ENCODE measurements around the gene LTN1. TPM values are rescaled to one million over a fixed set of nuclear protein-coding genes. Genes with fewer than 3 reads are reported as not detected.

LTN1 gene
- total RNA-seq, 1 experiment from 2014 or later = 23.9 TPM

- no peak overlapping the region for H4K8ac ChIP-seq (replicated peaks; ENCODE audit: insufficient read length, low read depth, low read length)
- H2BK120ac ChIP-seq (ENCODE audit: low read depth, low read length, poor library complexity, severe bottlenecking) = no peak overlapping the region
- H3K14ac ChIP-seq (ENCODE audit: insufficient read depth, low read length) = no peak overlapping the region
- Mint-ChIP-seq H3K27ac (peak overlapping the region in 2 of 3 experiments; percentile 100; a peak in 4 of 7 replicates), H3K9me3 (0 out of 5 replicates have a peak, but pooled peaks cover 0 to 3% of the 10 kb centered on the region in 2 experiments), H3K36me3 (ENCODE audit: insufficient read depth in 1 of 3, low read depth in 3 of 3) (peaks cover 3 to 24% (median 18%) of the 10 kb centered on the region in 3 experiments; a peak in 5 of 7 replicates), H3K27me3 (ENCODE audit: low read depth) (no peaks in the 10 kb centered on the region), H3K4me3 (peak overlapping the region; percentile 98 to 99), H3K4me1 (peaks cover 10% of the 10 kb centered on the region in 2 experiments; a peak in 3 of 4 replicates)
- no peak overlapping the region for H2BK15ac ChIP-seq (ENCODE audit: low read depth, low read length)
- no peak overlapping the region for H3K18ac ChIP-seq (ENCODE audit: insufficient read length, low read depth, low read length)
- H3K79me2 ChIP-seq (ENCODE audit: insufficient read depth, low read length) = peaks cover 2% of the 10 kb centered on the region; the same call in 1 of the 2 replicates
- peaks cover 9% of the 10 kb centered on the region for H3K23me2 ChIP-seq (ENCODE audit: insufficient read length, low read depth, low read length, poor library complexity, severe bottlenecking)
- peak overlapping the region; percentile 59 for H2AFZ ChIP-seq (ENCODE audit: low read length)
- no peak overlapping the region for H2BK20ac ChIP-seq (ENCODE audit: low read depth, low read length, poor library complexity, severe bottlenecking)
- H3K4ac ChIP-seq (ENCODE audit: low read depth, low read length) = no peak overlapping the region
- TF ChIP-seq CTCF (conservative IDR thresholded peaks at IDR 0.05) = no peak
- H3T11ph ChIP-seq (ENCODE audit: low read length) = no peak overlapping the region
- H3K27me3 ChIP-seq (ENCODE audit: insufficient read depth, low read length) = no peaks in the 10 kb centered on the region
- no peak overlapping the region for H2BK5ac ChIP-seq (ENCODE audit: insufficient read length, low read length)
- H4K5ac ChIP-seq (ENCODE audit: insufficient read length, low read depth, low read length) = no peak overlapping the region
- DNase-seq = no peak
- H3K4me1 ChIP-seq (ENCODE audit: insufficient read depth, low read length) = no peaks in the 10 kb centered on the region
- H4K20me1 ChIP-seq (ENCODE audit: control insufficient read depth, insufficient read depth, insufficient read length) = no peaks in the 10 kb centered on the region
- no CpG with 5 or more reads among the region's 6 CpGs for WGBS (ENCODE audit: extremely low coverage, insufficient read length, low lambda C conversion rate)
- no peak overlapping the region for H2BK12ac ChIP-seq (ENCODE audit: insufficient read length, low read depth, low read length)
- H3K23ac ChIP-seq (ENCODE audit: insufficient read length, low read depth, low read length) = no peak overlapping the region
- no peak overlapping the region for H3K56ac ChIP-seq (ENCODE audit: insufficient read length, low read depth, low read length)
- H4K91ac ChIP-seq (ENCODE audit: insufficient read length, low read depth, low read length) = no peak overlapping the region
- H2AK5ac ChIP-seq (ENCODE audit: insufficient read length, low read length) = no peak overlapping the region
- H3K9ac ChIP-seq (ENCODE audit: extremely low read depth, insufficient read length, low read length) = peak overlapping the region; percentile 88
- no peak overlapping the region for H3K27ac ChIP-seq (ENCODE audit: insufficient read length, low read depth, low read length)
- H3K79me1 ChIP-seq (ENCODE audit: insufficient read depth, low read depth, low read length, poor library complexity, severe bottlenecking) = no peaks in the 10 kb centered on the region
- no peaks in the 10 kb centered on the region for H3K9me3 ChIP-seq (ENCODE audit: control insufficient read depth, low read depth, low read length)
- peak overlapping the region; percentile 91 for H3K4me2 ChIP-seq (ENCODE audit: insufficient read depth, insufficient read length, low read length)
Observed at GRCh38 chr21:29025328-29025713, 32.6 kb upstream of the LTN1 start.

Data from H9 (cell line).